NCI-H1105 (cell line): ENCODE measurements around the gene REST.
"Not testable (repeated sequence)": the region's sequence is repeated elsewhere in the genome, so short reads cannot be mapped to it uniquely, and the experiment has no call there.

Experiments used
- DNase-seq: peaks from one replicate; lab custom pipeline; 2025; lab: John Stamatoyannopoulos, UW

Gene REST

GRCh38 chr4:56909086-56909894 lies 1.6 kb downstream of the REST start:
- peak; percentile 5 for DNase-seq

- DNase-seq, result no peak
Observed at GRCh38 chr4:56910172-56910967, 2.7 kb downstream of the REST start.

- DNase-seq, result no peak
Observed at GRCh38 chr4:56914336-56914735, 6.6 kb downstream of the REST start.

GRCh38 chr4:56914977-56915376 lies 7.3 kb downstream of the REST start:
- DNase-seq, result not testable (repeated sequence)

- no peak for DNase-seq
Observed at GRCh38 chr4:56927196-56927595, 19.5 kb downstream of the REST start.

GRCh38 chr4:56930638-56931037 lies 22.9 kb downstream of the REST start:
- DNase-seq, result no peak

- DNase-seq, result no peak
Observed at GRCh38 chr4:56931924-56932323, 24.2 kb downstream of the REST start.

- no peak for DNase-seq
Observed at GRCh38 chr4:56937262-56937661, 29.6 kb downstream of the REST start.

- DNase-seq, result not testable (repeated sequence)
Observed at GRCh38 chr4:56939826-56940225, 32.1 kb downstream of the REST start.

- no peak for DNase-seq
Observed at GRCh38 chr4:56940403-56940802, 32.7 kb downstream of the REST start.

- no peak for DNase-seq
Observed at GRCh38 chr4:56940971-56941370, 33.3 kb downstream of the REST start.

- DNase-seq, result no peak
Observed at GRCh38 chr4:56941403-56941802, 33.7 kb downstream of the REST start.

- no peak for DNase-seq
Observed at GRCh38 chr4:56953680-56954520, 46.2 kb downstream of the REST start.

GRCh38 chr4:56958111-56958517 lies 50.4 kb downstream of the REST start:
- DNase-seq, result peak; percentile 6

- DNase-seq, result no peak
Observed at GRCh38 chr4:56959100-56959499, 51.4 kb downstream of the REST start.

- DNase-seq, result no peak
Observed at GRCh38 chr4:56961107-56961500, 53.4 kb downstream of the REST start.

GRCh38 chr4:56971383-56971782 lies 63.7 kb downstream of the REST start:
- DNase-seq, result no peak

GRCh38 chr4:56972389-56972788 lies 64.7 kb downstream of the REST start:
- DNase-seq, result no peak

GRCh38 chr4:56972809-56973208 lies 65.1 kb downstream of the REST start:
- DNase-seq, result no peak

GRCh38 chr4:56973336-56973735 lies 65.6 kb downstream of the REST start:
- DNase-seq, result no peak

GRCh38 chr4:56976283-56976836 lies 68.7 kb downstream of the REST start:
- no peak for DNase-seq

- peak; percentile 7 for DNase-seq
Observed at GRCh38 chr4:56976837-56977320, 69.2 kb downstream of the REST start.
